Thymus (tissue), 11 donors: ENCODE measurements around the gene KRTAP10-8. TPM values are rescaled to one million over a fixed set of nuclear protein-coding genes. Genes with fewer than 3 reads are reported as not detected.
"Not testable (repeated sequence)": the region's sequence is repeated elsewhere in the genome, so short reads cannot be mapped to it uniquely, and the experiment has no call there.

ENCODE experiments used
- DNase-seq, 9 donors: peaks; one replicate each; pipeline ENCODE4 v3.0.0-alpha.2; 2013; ENCODE audit warnings: low spot score in 9 of 9, low read depth in 6 of 9, missing footprints in 1 of 9
- H3K27ac ChIP-seq, 2 donors: one replicate each; pipeline ENCODE4 v1.5.1; 2013; ENCODE audit warnings: control low read depth in 1 of 2, low read depth in 1 of 2, low read length in 1 of 2, mild to moderate bottlenecking in 1 of 2, moderate library complexity in 1 of 2
- H3K27me3 ChIP-seq, 2 donors: one replicate each; pipeline ENCODE4 v1.5.1; 2013; ENCODE audit warnings: low read length in 1 of 2; ENCODE audit not compliant: control insufficient read depth in 2 of 2, insufficient read depth in 1 of 2
- H3K36me3 ChIP-seq, 2 donors: one replicate each; pipeline ENCODE4 v1.5.1; 2013; ENCODE audit warnings: low read length in 1 of 2, mild to moderate bottlenecking in 1 of 2, moderate library complexity in 1 of 2; ENCODE audit not compliant: control insufficient read depth in 2 of 2, insufficient read depth in 2 of 2
- H3K4me1 ChIP-seq, 2 donors: one replicate each; pipeline ENCODE4 v1.5.1; 2013; ENCODE audit warnings: low read length in 2 of 2; ENCODE audit not compliant: control insufficient read depth in 2 of 2, insufficient read depth in 2 of 2
- H3K4me3 ChIP-seq, 2 donors: one replicate each; pipeline ENCODE4 v1.5.1; 2013; ENCODE audit warnings: low read length in 2 of 2, control low read depth in 1 of 2, mild to moderate bottlenecking in 1 of 2
- H3K9me3 ChIP-seq, 2 donors: one replicate each; pipeline ENCODE4 v1.5.1; 2013; ENCODE audit warnings: low read length in 1 of 2, mild to moderate bottlenecking in 1 of 2; ENCODE audit not compliant: control insufficient read depth in 2 of 2, insufficient read depth in 1 of 2
- WGBS: extraction: QIAGEN DNeasy Blood & Tissue Kit; methylation state at CpG from one replicate; pipeline ENCODE4 v1.1.7; 2013; 5-methylcytosine and 5-hydroxymethylcytosine counted together
- polyA plus RNA-seq: library from polyadenylated mRNA; stranded (reverse); fragments of 200-250 nt; gene quantifications from one replicate; pipeline ENCODE4 v1.2.3, GENCODE V29; 2013
- total RNA-seq: library from RNA; stranded (reverse); fragments of 120-200 nt; gene quantifications from one replicate; pipeline ENCODE4 v1.2.4, GENCODE V29; 2013
- donor health status: healthy.

Gene KRTAP10-8
- total and polyA plus RNA-seq, 2 donors = not detected

DNA sequence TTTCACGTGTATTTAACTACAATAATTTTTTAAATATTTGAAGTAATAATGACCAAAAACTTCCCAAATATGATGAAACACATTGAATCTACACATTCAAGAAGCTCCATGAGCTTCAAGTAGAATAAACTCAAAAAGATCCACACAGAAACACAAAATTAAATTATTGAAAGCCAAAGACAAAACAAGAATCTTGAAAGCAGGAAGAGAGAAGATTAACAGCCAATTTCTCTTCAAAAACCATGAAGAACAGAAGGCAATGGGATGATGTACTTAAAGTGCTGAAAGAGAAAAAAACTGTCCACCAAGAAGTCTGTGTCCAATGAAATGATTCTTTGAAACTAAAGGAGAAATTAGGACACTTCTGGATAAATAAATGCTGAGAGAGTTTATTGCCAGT, 20.2 kb downstream of the KRTAP10-8 start:
- H3K4me1 ChIP-seq = no peaks in the 10 kb centered on the region
- H3K27me3 ChIP-seq = no peaks in the 10 kb centered on the region
- H3K4me3 ChIP-seq = no peak overlapping the region
- no peak for DNase-seq
- H3K9me3 ChIP-seq = peaks cover 0 to 20% of the 10 kb centered on the region in 2 donors
- H3K36me3 ChIP-seq = no peaks in the 10 kb centered on the region
- no peak overlapping the region for H3K27ac ChIP-seq
- WGBS = 93% methylated on average over 1 of the region's 1 CpG

DNA sequence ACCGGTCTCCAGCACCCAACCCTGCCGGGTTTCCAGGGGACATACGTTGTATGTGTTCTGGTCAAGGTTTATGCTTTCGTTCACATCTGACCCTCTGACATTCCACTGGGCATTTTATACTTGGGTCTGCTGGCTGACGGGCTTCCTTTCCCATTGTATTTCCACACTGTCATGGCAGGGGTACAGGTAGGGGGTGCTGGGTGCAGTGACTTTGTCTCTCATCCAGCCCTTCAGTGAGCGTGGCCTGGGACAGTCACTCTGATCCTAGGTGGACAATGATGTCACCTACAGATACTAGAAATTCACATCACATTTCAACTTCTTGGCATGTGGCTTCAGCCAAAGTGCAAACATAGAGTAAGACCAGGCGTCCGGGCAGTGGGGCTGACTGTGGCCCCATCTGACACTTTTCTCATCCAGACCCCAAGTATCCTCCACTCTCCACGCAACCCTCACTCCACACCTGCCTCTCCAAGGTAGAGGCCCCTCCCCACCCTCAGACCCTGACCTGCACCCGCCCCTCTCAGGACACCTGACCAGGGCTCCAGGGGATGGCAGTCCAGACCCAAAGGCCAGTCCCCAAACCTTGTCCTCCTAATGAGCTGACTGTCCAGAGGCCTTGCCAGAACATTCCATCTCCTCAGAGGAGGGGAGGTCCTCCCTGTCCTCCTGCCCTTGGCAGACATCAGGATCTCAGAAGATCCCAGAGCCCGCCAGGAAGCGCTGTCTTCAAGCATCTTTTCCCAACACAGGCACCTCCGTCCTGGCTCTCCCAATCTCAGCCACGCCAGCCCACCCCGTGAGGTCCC, 24.5 kb downstream of the KRTAP10-8 start:
- WGBS = 91% methylated on average over 15 of the region's 15 CpGs
- Histone ChIP-seq H3K27ac (no peak overlapping the region), H3K36me3 (no peaks in the 10 kb centered on the region), H3K4me3 (no peak overlapping the region), H3K27me3 (no peaks in the 10 kb centered on the region), H3K9me3 (peaks cover 0 to 15% of the 10 kb centered on the region in 2 donors), H3K4me1 (no peaks in the 10 kb centered on the region)
- no peak for DNase-seq

DNA sequence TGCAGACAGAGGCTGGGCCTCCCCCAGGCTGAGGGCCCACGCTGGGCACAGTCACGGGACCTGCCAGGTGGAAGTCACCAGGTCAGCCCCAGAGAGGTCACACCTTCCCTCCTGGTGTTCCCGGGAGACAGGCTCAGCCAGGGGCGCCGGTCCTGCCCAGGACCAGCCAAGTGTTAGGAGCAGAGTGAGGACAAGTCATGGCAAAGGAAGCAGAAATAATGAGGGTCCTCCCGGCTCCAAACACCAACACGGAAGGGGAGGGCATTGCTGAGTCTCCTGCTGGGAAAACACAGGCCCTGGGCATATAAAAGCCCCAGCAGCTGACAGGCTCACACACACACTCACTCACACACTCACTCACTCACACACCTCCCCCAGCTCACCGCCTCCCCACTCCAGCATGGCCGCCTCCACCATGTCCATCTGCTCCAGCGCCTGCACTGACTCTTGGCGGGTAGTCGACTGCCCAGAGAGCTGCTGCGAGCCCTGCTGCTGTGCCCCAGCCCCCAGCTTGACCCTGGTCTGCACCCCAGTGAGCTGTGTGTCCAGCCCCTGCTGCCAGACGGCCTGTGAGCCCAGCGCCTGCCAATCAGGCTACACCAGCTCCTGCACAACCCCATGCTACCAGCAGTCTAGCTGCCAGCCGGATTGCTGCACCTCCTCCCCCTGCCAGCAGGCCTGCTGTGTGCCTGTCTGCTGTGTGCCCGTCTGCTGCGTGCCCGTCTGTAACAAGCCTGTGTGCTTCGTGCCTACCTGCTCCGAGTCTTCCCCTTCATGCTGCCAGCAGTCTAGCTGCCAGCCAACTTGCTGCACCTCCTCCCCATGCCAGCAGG, 25.4 kb downstream of the KRTAP10-8 start, which contains the start of gene KRTAP10-10:
TSS of gene KRTAP10-10 (plus strand) at position 339 of the 833 bp plus-strand sequence. CDS start at position 401, 62 bp downstream.
- H3K27me3 ChIP-seq = no peaks in the 10 kb centered on the region
- no peak within 1 kb of the TSS for H3K27ac ChIP-seq
- peaks cover 0 to 15% of the 10 kb centered on the region in 2 donors for H3K9me3 ChIP-seq
- H3K36me3 ChIP-seq = no peaks in the 10 kb centered on the region
- no peak for DNase-seq
- no peak within 1 kb of the TSS for H3K4me3 ChIP-seq
- 75% methylated on average over 21 of the region's 21 CpGs for WGBS
- H3K4me1 ChIP-seq = no peaks in the 10 kb centered on the region

DNA sequence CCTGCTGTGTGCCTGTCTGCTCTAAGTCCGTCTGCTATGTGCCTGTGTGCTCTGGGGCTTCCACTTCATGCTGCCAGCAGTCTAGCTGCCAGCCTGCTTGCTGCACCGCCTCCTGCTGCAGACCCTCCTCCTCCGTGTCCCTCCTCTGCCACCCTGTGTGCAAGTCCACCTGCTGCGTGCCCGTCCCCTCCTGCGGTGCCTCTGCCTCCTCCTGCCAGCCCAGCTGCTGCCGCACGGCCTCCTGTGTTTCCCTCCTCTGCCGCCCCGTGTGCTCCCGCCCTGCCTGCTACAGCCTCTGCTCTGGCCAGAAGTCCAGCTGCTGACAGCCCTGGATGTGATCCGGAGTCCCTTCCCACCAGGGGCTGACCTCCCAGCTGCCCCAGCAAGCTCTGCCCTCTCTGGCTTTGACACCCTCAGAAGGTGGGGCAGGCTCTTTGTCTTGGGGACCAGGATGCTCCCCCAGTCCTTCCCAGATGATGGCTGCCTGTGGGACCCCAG, 26.0 kb downstream of the KRTAP10-8 start:
- H3K27me3 ChIP-seq, H3K4me1 ChIP-seq, H3K36me3 ChIP-seq, H3K4me3 ChIP-seq, DNase-seq, H3K27ac ChIP-seq: not testable (repeated sequence)
- WGBS = 81% methylated on average over 12 of the region's 12 CpGs
- peaks cover 0 to 15% of the 10 kb centered on the region in 2 donors for H3K9me3 ChIP-seq

DNA sequence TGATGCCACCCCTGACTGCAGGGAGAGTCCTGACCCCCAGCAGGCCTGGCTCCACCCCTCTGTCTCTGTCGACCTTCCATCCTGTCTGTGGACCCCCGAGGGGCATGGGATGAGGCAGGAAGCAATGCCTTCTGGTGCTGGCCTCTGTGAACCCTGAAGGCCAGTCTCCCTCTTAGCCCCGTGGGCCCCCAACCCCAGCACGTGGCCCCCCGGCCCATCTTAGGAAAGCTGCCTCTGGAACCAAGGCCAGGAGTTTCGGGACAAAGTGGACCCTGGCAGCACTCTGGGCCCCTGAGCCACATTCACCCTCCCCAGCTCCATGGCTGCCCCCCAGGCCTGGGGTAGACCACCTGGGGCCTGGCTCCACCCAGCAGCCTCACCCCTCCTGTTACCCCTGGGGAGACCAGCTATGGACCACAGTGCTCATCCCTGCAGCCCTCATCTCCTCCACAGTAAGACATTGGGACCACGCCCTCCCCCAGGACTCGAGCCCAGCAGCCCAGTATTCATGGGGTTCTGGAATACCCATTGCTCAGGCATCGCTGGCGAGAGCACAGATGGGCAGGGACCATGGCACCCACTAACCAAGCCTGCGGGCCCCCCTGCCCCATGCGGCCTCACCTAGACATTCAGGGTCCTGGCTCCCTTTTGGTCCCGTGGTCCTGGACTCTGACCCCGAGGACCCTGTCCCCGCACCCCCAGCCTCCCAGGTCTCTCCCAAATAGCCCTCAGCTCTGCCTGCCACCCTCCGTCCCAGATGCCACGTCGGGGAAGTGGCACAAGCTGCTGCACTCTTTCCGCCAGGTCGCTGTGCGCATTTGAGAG, 26.8 kb downstream of the KRTAP10-8 start:
- not testable (repeated sequence) for H3K4me3 ChIP-seq, H3K36me3 ChIP-seq, H3K4me1 ChIP-seq, H3K27me3 ChIP-seq, H3K27ac ChIP-seq, DNase-seq
- WGBS = 82% methylated on average over 21 of the region's 21 CpGs
- H3K9me3 ChIP-seq = peaks cover 0 to 16% of the 10 kb centered on the region in 2 donors

DNA sequence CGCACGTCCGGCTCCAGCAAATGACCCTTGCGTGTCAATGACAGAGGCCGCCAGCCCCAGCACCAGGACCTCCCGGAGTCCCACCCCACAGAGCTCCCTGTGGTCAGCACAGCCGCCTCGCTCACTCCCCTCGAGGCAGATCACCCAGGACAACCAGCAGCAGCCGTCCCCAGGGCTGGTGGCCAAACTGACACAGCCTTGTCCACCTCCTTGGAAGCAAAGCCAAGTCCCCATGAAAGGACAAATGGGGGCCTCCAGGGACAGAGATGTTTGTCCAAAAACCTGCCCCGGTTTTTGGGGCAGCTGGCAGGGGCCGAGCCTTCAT, 27.4 kb downstream of the KRTAP10-8 start:
- Histone ChIP-seq H3K4me3 (no peak overlapping the region), H3K9me3 (peaks cover 0 to 22% of the 10 kb centered on the region in 2 donors), H3K27ac (no peak overlapping the region), H3K27me3 (no peaks in the 10 kb centered on the region), H3K36me3 (no peaks in the 10 kb centered on the region), H3K4me1 (no peaks in the 10 kb centered on the region)
- no peak for DNase-seq
- WGBS = 93% methylated on average over 12 of the region's 12 CpGs

DNA sequence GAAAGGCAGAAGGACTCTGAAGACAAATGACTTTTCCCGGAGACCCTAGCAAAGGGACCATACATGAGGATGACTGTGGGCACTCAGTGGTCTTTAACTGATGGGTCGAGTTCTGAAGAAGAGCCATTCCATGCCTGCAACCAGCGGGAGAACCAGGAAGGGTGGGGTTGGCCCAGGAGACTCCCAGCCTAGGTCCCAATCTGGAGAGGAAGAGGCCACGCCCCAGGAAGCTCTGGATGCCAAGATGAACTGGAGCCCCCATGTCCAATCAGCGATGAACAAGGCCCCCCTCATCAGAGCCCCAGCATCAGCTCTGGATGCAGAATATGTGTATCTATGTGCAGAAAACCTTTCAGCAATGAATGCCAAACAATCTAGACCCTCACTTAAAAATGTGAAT, 28.9 kb downstream of the KRTAP10-8 start:
- no peak for DNase-seq
- H3K27me3 ChIP-seq = no peaks in the 10 kb centered on the region
- WGBS = 96% methylated on average over 5 of the region's 5 CpGs

DNA sequence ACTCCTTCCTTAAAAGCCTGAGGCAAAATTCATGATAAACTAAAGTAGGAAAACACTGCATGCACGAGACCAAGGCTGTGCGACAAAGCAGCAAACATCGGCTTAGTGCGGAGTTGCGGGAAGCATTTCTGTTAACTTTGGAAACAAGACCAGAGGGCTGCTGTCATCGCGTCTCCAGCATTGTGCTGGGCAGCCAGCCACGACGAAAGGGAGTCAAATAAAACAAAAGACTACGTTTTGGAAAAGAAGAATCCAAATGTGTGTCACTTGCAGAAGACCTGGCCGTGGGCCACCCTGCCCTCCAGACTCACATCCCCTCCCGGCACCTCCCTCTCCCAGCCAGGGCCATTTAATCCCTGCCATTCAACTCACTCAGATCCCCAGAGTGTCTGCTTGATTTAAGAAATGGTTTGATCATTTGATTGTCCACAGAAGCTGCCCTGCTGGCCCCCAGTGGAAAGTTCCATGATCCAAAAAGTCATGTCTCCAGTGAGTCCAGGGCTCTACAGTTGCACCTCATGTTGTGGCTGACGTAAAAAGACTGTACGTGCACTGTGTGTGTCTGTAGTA, 31.9 kb downstream of the KRTAP10-8 start:
- Histone ChIP-seq H3K27me3 (no peaks in the 10 kb centered on the region), H3K27ac (no peak overlapping the region), H3K36me3 (no peaks in the 10 kb centered on the region), H3K4me3 (no peak overlapping the region), H3K9me3 (peaks cover 0 to 25% of the 10 kb centered on the region in 2 donors), H3K4me1 (no peaks in the 10 kb centered on the region)
- DNase-seq = no peak
- WGBS = 82% methylated on average over 14 of the region's 14 CpGs

More for the DNA sequence above, 28.9 kb downstream of the KRTAP10-8 start:
- peaks cover 0 to 25% of the 10 kb centered on the region in 2 donors for H3K9me3 ChIP-seq
- no peak overlapping the region for H3K4me3 ChIP-seq
- no peaks in the 10 kb centered on the region for H3K4me1 ChIP-seq
- H3K36me3 ChIP-seq = no peaks in the 10 kb centered on the region
- H3K27ac ChIP-seq = no peak overlapping the region
